GM12865 (cell line): ENCODE data around the gene TANC1.

Source experiments
- DNase-seq: peaks from one replicate; pipeline ENCODE4 v3.0.0; 2010; ENCODE audit warnings: low read depth
- H3K4me3 ChIP-seq: 2 replicates; pipeline ENCODE4 v1.5.1; 2011; ENCODE audit warnings: mild to moderate bottlenecking, low read depth, low read length, control low read depth
- CTCF ChIP-seq: IDR thresholded peaks from 2 replicates; pipeline ENCODE4 v1.5.1; 2011; ENCODE audit warnings: low read length, control low read depth, low read depth, inconsistent platforms; ENCODE audit not compliant: insufficient read depth; ENCODE audit errors: missing control alignments

TANC1 gene

DNA sequence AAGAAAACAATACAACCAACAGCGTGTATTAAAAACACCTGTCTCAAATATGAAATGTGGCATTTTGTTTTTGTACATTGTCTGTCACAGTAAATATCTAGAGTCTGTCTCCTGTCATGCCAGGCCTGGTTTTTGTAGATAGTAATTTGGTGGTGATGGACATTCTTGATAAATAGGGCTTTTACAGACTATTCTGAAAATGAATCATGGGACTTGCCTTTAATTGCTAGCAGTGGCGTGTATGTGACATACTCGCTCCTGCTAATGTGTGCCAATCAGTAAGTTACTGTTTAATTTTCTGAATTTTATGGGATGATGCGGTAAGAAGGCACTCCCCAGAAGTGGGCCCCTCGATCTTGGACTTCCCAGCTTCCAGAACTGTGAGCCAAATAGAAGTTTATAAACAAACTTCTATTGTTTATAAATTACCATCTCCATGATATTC lies 83.7 kb downstream of the TANC1 start:
- no peak for DNase-seq
- no peak overlapping the region for H3K4me3 ChIP-seq
- no peak for TF ChIP-seq CTCF

GRCh38 chr2:159053161-159054031 lies 85.0 kb downstream of the TANC1 start:
- no peak overlapping the region for H3K4me3 ChIP-seq
- TF ChIP-seq CTCF: no peak
- DNase-seq: no peak

DNA sequence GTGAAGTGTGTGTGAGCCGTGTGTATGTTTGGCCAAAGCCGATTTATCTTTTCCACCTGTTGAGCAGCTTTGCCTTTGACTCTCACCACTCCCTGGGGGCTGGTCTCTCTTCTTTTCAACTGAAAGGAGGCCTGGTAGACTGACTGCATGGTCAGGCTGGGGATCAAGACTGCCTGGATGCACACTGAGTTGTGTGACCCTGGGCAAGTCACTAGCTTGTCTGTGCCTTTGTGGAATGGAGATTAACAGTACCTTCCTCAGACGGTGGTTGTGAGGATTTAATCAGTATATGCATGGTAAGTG lies 85.5 kb downstream of the TANC1 start:
- H3K4me3 ChIP-seq: no peak overlapping the region
- no peak for DNase-seq
- no peak for TF ChIP-seq CTCF

DNA sequence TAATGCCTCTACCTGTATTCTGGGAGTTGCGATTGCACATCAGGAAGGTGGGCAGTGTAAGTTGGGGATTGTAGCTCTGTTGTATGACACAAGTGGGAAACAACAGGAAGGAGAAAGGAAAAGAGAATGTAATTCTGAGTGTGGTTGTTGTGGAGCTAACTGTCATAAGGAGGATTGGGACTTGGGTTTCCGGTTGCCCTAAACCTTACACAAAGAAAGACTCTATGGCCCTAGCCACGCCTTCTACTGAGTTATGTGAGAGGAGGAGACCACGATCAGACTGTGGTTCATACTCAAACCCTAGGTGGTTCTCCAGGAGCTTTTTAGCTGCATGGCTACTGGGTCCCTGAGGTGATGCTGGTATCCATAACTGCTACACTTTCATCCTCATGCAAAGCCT lies 86.5 kb downstream of the TANC1 start:
- no peak overlapping the region for H3K4me3 ChIP-seq
- DNase-seq: no peak
- TF ChIP-seq CTCF: no peak

DNA sequence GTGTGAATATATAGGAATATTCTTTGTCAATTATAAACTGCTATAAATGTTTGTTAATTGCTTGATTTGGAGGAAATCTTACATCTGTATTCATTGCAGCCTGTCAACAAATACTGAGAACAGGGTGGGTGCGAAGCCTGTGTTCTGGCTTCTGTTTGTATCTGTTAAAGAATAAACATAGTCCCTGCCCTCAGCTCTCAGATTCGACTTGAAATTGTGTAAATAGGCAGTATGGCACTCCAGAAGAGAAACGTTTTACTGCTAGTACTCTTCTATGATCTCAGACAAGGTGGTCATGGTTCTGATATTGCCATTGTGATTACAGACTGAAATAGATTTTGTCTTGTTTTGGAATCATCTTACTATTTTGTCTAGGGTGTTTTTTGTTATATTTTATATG lies 92.1 kb downstream of the TANC1 start:
- DNase-seq: no peak
- no peak overlapping the region for H3K4me3 ChIP-seq
- no peak for TF ChIP-seq CTCF

DNA sequence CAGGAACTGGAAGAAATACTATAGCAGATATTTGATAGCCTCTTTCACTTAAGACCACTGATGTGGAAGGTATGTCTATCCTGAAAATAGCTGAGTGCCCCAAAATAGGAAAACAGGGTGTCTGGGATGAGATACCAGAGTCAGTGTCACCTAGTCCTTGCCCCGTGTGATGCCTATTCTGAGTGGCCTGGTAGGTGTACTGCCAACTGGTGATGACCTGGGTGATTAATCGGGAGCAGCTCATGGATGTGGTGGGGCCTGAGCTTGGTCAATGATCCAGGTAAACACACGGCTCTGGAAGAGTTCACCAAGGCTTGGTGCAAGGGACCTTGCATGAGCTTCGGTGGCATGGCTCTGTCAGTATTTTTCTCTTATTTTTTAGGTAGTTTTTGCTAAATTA lies 95.2 kb downstream of the TANC1 start:
- no peak for TF ChIP-seq CTCF

GRCh38 chr2:159064446-159065301 lies 96.2 kb downstream of the TANC1 start:
- H3K4me3 ChIP-seq: no peak overlapping the region
- no peak for TF ChIP-seq CTCF
- no peak for DNase-seq

More for the DNA sequence above, 95.2 kb downstream of the TANC1 start:
- DNase-seq: no peak
- no peak overlapping the region for H3K4me3 ChIP-seq
